ENCODE results near the gene STAG2.
"Not testable (repeated sequence)": the region's sequence is repeated elsewhere in the genome, so short reads cannot be mapped to it uniquely, and the experiment has no call there.

The STAG2 gene

DNA sequence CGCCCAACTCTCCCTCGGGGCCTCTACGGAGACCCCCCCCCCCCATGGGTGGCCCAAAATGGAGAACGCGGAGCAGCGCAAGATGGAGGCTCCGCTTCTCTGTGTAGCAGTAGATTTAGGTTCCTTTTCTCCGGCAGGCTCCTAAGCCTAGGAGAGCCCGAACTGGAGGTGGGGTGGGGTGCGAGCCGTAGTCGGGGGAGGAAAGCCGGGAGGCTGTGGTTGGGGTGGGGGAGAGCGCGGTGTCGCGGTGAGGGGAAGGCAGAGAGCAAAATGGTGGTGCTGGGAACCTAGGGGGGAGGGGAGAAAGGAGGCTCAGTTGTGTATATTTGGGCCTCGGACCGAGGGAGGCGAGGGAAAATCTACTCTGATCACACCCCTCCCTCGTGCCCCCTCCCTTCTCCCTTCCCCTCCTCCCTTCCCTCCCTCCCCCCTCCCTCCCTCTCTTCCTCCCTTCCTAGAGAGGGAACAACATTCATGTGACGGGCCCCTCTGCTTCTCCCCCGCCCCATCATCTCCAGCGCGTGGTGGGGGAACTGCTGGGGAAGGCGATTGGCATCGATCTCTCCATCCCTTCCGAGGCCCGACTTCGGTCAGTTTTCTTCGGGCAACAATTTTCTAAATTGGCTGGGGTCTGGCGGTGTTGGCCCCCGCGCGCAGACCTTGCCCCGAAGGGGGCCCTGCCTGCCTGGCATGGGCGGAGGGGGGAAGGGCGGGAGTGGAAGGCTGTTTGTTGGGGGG lies at the start of gene STAG2:
Gene STAG2 (plus strand): TSS at position 439 of the 738 bp plus-strand sequence. CDS start 60,922 bp downstream, outside the sequence.
- H3K4me3 ChIP-seq, result peak within 1 kb of the TSS; percentile 52 to 75 (median 63)
- H3K27ac ChIP-seq, result peak within 1 kb of the TSS; percentile 91 to 100 (median 99)

DNA sequence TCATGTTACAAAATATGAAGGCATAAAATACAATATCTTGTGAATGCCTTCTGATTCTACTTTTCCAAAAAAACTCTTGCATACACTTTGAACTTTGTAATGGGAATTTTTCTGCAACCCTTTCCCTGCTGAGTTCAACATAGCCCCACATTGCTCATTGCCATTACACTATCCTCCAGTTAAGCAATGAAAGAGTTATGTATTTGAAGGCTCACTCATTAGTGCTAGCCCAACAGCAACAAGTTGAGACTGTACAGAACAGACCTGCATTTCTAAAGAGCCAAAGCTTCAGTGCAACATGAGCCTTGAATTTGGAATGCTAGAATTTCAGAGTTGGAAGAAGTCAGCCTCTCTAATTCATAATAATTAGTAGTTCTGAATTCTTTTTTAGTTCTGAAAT lies 44.4 kb upstream of the STAG2 start:
- Histone ChIP-seq H3K27ac (no peak overlapping the region), H3K4me3 (no peak overlapping the region)

DNA sequence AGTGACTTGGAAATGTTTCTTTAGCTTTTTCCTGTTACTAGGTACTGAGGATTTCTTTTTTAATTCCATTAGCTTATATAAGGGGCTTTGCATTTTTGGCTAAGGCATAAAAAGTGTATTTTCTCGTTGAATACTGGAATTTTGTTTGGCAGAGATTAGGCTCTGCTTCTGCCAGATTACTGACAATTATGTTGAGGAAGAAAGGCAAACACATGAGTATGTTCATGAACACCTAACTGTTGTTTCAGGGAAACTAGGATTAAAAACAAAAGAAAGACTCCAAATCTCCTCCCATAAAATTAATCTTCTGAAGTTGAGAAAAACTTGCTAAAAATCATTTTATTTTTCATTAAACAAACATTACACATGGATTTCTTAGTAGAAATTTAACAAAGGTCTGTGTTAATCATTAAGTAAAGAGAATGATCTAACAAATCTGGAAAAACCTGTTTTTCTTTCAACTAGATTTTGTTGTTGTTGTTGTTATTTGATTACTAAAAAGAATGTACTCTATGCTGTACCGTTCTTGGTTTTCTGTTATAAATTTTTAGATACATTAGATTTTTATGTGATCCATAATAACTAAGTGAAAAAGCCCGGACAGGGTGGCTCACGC lies 43.3 kb upstream of the STAG2 start:
- H3K27ac ChIP-seq, result no peak overlapping the region
- no peak overlapping the region for H3K4me3 ChIP-seq

DNA sequence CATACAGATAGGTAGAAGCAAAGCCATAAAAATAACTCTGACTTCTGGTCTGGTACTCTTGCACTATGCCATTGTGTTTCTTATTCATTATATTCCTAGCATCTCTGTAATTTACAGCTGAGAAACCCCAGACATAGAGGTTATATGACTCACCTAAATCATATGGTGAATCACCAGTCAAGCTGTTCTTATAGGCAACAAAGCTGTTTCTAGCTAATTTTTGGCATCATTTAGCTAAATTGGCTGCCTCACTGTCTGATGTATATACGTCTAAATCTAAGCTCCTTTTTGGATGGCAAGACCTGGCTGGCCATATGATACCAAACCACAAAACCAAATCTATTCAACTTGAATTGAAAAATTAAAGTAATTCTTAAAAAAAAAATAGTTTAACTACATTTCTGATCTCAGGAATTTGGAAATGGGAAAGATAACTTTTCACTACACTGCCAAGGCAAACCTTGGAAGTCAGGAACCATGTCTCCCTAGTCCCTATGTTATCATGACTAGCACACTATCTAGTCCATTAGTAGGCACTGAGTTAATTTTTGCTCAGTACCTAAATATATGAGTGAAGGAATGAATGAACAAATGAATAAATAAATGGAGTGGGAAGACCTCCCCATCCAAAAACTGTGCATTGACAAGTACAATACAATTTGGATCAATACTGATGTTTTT lies 41.3 kb upstream of the STAG2 start:
- H3K27ac ChIP-seq, result no peak overlapping the region
- H3K4me3 ChIP-seq, result no peak overlapping the region

DNA sequence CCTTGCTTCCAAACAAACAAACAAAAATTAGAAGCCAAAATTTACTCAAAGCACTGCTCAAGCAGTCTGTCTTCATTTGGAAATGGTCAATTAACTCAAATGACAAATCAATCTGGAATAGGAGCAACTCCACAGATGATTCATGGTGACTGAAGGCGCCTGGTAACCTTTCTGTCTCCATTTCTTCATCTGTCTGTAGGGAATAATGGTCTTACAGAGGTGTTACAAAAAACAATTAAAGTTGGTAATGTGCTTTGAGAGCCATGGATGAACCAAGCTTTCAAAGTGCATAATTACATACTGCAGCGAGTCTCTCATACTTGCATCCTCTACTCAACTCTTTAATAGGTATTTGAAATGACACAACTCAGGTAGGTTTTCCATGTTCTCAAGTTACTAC lies 38.3 kb upstream of the STAG2 start:
- no peak overlapping the region for H3K27ac ChIP-seq
- no peak overlapping the region for H3K4me3 ChIP-seq

DNA sequence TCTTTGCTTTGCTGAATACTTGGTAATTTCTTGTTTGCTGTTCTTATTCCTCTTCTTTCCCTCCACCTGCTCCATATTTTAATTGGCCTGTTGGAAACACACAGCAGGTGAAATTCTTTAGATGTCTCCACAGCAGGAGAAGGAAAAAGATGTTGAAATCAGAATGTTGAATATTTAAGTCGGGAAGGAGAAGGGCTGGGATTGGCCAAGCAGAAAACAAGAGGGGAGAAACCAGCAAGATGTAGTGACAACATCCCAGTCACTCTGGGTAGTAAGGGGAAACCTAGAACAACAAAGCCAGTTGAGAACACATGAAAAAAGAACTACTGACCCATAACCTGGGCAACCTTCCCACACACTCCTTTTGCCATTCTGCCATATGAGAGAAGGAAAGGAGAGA lies 37.3 kb upstream of the STAG2 start:
- H3K4me3 ChIP-seq, result no peak overlapping the region
- no peak overlapping the region for H3K27ac ChIP-seq

DNA sequence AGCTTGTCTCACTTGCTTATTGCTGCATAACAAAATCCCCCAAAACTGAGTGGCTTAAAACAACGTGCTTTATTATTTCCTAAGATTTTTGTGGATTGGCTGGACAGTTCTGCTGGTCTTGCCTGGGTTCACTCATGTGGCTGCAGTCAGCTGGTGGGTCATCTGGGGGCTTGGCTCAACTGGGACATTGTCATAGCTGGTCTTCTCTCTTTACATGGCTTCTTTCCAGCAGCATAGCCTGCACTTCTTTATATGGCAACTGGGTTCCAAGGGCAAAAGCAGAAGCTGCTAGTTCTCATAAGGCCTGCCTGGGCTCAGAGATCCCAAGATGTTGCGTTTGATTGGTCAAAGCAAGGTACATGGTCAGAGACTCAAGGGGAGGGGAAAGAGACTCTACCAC lies 33.7 kb upstream of the STAG2 start:
- H3K27ac ChIP-seq, result no peak overlapping the region
- no peak overlapping the region for H3K4me3 ChIP-seq

DNA sequence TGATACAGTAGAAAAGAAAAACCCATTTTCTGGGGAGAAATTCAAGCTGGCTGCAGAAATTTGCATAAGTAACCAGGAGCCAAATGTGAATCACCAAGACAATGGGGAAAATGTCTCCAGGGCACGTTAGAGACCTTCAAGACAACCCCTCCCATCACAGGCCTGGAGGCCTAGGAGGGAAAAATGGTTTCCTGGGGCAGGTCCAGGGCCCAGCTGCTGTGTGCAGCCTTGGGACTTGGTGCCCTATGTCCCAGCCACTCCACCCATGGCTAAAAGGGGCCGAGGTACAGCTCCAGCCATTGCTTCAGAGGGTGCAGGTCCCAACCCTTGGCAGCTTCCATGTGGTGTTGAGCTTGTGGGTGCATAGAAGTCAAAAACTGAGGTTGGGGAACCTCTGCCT lies 29.5 kb upstream of the STAG2 start:
- not testable (repeated sequence) for H3K4me3 ChIP-seq, H3K27ac ChIP-seq

DNA sequence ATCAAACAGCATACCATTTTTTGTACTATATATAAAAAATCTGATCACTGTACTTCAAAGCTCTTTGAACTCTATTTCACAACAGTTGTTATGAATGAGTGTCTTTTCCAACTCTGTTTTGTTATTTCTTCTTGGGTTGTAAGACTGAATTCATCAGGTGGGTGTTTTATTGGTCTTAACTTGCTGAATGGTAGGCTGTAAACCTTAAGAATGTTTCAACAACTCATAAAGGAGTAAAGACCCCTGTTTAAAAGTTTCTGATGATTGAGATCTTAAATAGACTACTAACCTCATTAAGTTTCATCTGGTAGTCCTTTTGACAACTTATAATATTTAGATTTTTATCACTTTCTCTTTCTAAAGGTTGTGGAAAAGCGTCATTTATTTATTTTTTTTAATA lies 18.4 kb upstream of the STAG2 start:
- H3K4me3 ChIP-seq, result no peak overlapping the region
- H3K27ac ChIP-seq, result no peak overlapping the region

DNA sequence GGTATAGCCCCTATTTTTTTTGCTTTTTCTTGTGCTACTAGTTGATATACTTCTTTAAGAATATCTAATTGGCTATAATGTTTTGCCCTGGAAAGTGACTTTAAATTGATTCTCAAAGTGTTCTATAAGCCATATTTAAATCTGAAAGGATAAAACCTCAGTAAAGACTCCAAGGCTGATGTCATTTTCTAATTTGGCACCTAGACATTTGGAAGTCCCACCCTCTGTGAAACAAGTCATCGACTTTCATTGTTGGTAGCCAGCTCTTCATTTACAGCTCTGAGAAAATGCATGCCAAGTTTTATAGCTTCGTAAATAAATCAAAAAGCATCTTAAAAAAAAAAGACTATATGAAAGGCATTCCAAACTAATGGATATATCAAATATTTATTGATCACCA lies 18.0 kb upstream of the STAG2 start:
- Histone ChIP-seq H3K4me3 (no peak overlapping the region), H3K27ac (no peak overlapping the region)

DNA sequence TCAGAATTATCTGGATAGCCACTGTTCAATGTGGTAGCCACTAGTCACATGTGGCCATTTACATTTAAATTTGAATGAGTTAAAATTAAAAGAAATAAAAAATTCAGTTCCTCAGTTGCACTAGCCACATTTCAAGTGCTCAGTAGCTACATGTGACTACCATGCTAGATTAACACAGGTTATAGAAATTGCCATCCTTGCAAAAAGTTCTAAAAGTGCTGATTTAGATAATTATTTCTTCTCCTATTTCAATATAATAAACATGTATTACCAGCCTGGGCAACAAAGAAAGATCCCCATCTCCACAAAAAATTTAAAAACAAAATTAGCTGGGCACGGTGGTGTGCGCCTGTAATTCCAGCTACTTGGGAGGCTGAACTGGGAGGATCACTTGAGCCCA lies 11.7 kb upstream of the STAG2 start:
- no peak overlapping the region for H3K4me3 ChIP-seq
- H3K27ac ChIP-seq, result no peak overlapping the region

DNA sequence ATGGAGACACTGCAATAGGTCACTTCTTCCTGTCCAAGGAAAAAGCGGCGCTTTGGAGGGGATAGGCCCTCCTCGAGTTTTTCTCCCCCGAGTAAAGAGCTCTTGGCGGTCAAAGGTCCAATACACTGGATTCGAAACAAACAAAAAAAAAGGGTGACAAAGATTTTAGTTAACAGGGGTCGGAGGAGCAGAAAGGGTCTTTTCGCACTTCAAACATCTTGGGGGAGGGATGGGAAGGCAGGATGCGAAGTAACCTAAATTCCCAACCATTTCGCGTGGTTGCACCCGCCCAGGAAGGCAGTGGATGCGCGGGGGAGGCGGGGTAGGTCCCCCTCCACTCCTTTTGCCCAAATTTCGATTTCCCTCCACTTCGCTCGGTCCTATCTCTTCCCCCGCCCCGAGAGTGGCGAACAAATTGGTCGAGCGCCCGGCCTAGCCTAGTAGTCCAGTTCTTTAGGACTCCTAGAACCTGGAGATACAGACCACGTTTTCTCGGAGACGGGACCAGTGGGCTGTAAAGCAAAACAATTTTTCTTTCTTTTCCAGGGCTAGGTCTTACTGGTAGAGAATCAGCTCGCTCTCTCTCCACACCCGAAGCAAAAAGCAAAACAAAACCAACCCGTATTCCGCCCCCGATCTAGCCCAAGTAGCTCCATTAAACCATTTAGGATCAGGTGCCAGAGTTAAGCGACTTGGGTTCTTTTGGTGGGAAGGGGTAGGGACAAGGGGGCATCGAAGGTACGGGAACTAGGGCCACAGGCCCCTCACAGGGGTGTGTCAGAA lies 2.0 kb upstream of the STAG2 start:
- H3K4me3 ChIP-seq, result peak overlapping the region; percentile 45 to 70 (median 60)
- peak overlapping the region; percentile 71 to 99 (median 93) for H3K27ac ChIP-seq

DNA sequence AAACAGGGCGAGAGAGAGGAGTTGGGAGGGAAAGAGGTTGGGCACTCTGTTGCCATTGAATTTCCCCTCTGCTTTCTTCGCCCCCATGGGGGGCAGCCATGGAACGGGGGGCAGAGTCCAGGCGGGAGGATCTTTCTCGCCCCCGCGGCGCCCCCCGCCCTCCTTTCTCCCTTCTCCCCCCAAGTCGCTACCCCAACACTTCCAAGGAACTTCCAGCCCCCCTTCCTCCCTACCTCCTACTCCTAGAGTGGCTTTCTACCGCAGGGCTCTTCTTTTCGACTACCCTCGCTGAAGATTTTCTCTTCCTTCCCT lies 594 bp upstream of the STAG2 start:
- peak overlapping the region; percentile 52 to 75 (median 63) for H3K4me3 ChIP-seq
- peak overlapping the region; percentile 91 to 100 (median 99) for H3K27ac ChIP-seq

DNA sequence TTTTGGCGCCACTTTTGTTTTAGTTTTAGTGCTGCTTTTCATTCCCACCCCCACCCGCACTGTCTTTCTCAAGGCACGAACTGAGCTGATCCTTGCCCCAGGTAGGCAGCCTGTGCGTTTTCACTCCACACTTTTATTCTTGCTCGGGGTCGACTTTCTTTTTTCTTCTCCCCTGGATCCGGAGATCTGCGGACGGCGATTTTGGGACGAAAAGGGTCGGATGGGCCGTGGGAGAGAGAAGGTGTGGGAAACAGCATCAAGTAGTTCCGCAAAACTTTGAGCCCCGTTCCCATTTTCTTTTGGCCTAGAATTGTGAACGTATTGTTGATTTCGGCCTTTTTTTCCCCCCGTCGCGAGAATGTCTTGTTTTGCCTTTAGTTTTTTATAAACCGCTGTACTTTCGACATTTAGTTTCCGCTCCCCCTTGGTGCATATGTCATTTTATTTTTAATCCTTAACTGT lies 531 bp downstream of the STAG2 start:
- Histone ChIP-seq H3K27ac (peak overlapping the region; percentile 91 to 100 (median 99)), H3K4me3 (peak overlapping the region; percentile 52 to 75 (median 63))

DNA sequence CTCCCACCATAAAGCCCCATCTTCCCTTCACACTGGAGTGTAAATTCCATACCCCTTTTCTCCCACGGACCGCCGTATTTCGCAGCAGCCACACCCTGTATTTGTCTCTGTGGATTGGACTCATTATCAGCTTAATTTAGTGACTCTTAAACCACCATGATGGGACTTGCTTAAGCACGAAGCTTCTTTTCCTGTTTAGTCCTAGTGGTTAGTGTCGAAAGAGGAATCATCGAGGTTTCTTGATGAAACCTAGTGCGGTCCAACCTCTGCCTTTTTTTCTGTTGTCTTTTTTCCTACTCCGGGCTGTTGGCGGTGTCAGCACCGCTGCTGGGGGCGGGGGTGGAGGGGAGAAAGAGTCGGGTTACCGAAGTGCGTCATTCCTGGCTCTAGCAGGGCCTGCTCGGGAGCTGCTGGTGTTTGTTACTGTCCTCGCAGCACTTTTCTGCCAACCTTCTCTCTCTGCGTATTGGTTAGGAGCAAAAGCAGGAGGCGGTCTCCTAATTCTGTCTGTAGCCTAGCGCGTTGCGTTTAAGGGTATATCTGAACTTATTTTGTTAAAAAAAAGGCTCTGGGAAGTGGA lies 1.4 kb downstream of the STAG2 start:
- Histone ChIP-seq H3K4me3 (peak overlapping the region; percentile 52 to 75 (median 63)), H3K27ac (peak overlapping the region; percentile 18 to 100 (median 99))

DNA sequence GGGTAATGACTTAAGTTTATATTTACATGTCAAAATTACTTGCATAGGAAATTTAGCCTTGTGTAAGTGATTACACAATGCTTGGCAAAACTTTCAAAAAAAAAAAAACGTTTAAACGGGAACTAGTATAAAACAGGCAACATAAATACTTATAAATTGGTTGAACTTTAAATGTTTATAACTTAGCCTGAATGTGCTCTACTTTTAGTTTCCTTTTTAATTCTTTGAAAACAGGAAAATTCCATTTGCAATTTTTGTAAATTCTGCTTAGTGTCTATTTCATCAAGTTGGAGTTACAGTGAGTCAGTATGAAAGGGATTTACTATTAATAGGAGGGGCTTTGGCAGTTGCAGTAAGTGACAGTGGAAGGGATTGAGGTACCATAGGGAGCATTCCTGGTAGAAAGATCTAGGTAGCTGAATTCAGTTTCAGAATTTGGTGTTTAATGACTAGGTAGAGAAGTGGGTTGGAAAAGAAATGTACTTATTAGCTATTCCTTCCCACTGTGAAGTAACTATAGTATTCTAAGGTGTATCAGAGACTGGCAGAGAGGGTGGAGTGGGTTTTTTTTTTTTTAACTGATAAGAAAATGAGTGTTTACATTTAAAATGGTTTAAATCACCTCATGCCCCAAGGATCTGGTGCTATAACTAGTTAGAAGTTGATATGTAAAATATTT lies 2.8 kb downstream of the STAG2 start:
- H3K4me3 ChIP-seq, result peak overlapping the region in 3 of 7 experiments; percentile 55 to 70 (median 63)
- H3K27ac ChIP-seq, result peak overlapping the region in 10 of 21 experiments; percentile 7 to 100 (median 99)

DNA sequence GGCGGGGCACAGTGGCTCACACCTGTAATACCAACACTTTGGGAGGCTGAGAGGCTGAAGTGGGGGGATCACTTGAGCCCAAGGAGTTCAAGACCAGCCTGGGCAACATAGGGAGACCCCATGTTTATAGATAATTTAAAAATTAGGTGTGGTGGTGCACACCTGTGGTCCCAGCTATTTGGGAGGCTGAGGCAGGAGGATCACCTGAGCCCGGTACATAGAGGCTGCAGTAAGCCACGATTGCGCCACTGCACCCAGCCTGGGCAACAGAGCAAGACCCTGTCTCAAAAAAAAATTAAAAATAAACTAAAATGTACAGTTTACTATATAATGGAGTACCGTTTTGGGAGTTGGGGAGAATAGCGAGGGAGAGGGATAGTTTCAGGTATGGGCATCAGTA lies 4.2 kb downstream of the STAG2 start:
- no peak overlapping the region for H3K4me3 ChIP-seq
- no peak overlapping the region for H3K27ac ChIP-seq

DNA sequence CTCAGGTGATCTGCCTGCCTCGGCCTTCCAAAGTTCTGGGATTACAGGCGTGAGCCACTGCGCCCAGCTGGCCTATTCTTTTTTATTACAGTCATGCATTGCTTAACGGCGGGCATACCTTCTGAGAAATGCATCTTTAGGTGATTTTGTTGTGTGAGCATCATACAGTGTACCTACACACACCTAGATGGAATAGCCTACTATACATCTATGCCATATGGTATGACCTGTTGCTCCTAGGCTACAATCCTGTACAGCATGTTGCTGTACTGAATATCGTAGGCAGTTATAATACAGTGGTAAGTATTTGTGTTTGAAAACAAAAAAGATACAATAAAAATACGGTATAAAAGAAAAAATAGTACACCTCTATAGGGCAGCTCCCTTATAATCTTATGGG lies 6.0 kb downstream of the STAG2 start:
- no peak overlapping the region for H3K27ac ChIP-seq

DNA sequence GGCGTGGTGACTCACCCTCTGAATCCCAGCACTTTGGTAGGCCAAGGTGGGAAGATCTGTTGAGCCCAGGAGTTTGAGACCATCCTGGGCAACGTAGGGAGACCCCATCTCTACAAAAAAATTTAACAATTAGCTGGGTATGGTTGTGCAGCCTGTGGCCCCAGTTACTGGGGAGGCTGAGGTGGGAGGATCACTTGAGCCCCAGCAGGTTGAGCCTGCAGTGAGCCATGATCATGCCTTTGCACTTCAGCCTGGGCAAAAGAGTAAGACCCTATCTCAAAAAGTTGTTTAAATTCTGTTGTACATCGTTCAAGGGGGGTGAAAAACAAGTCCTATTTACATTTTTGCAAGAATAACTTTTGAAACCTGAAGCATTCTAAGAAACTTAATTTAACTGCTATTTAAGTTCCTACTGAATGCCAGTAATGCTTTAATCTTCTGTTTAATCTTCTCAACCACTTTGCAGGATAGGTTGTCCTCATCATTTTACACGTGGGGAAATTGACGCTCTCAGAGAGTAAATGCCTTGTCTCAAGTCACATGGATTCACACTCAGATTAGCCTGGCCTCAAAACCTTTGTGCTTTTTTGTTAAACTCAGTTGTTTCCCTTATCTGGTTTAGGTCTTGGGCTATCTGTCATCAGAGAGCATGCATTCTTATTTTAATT lies 7.0 kb downstream of the STAG2 start:
- H3K4me3 ChIP-seq, result no peak overlapping the region
- H3K27ac ChIP-seq, result no peak overlapping the region

More for the DNA sequence above, 6.0 kb downstream of the STAG2 start:
- H3K4me3 ChIP-seq, result no peak overlapping the region
